NCI-H226 (cell line): Measurements from ENCODE around the gene PTPRD.

Source experiments
- DNase-seq: peaks from one replicate; pipeline ENCODE4 v3.0.0-alpha.2; 2015

The PTPRD gene

GRCh38 chr9:10612641-10613398, at the start of gene PTPRD:
Gene PTPRD (minus strand): TSS chr9:10613002.
- DNase-seq, result no peak

- DNase-seq, result no peak
Measured at GRCh38 chr9:10661994-10662393, 49.2 kb upstream of the PTPRD start.

- DNase-seq, result no peak
Measured at GRCh38 chr9:10661376-10661775, 48.6 kb upstream of the PTPRD start.

- DNase-seq, result no peak
Measured at GRCh38 chr9:10651012-10651411, 38.2 kb upstream of the PTPRD start.

- DNase-seq, result no peak
Measured at GRCh38 chr9:10649076-10649475, 36.3 kb upstream of the PTPRD start.

- DNase-seq, result no peak
Measured at GRCh38 chr9:10633785-10634184, 21.0 kb upstream of the PTPRD start.

- no peak for DNase-seq
Measured at GRCh38 chr9:10614196-10614800, 1.5 kb upstream of the PTPRD start.

- DNase-seq, result no peak
Measured at GRCh38 chr9:10613419-10613818, 617 bp upstream of the PTPRD start.

- no peak for DNase-seq
Measured at GRCh38 chr9:10605388-10605787, 7.4 kb downstream of the PTPRD start.

- no peak for DNase-seq
Measured at GRCh38 chr9:10604927-10605326, 7.9 kb downstream of the PTPRD start.

GRCh38 chr9:10597801-10598200, 15.0 kb downstream of the PTPRD start:
- no peak for DNase-seq

- no peak for DNase-seq
Measured at GRCh38 chr9:10594482-10594881, 18.3 kb downstream of the PTPRD start.

- DNase-seq, result no peak
Measured at GRCh38 chr9:10586407-10586806, 26.4 kb downstream of the PTPRD start.

GRCh38 chr9:10571699-10572098, 41.1 kb downstream of the PTPRD start:
- no peak for DNase-seq

- DNase-seq, result no peak
Measured at GRCh38 chr9:10566848-10567247, 46.0 kb downstream of the PTPRD start.

- DNase-seq, result no peak
Measured at GRCh38 chr9:10562581-10563343, 50.0 kb downstream of the PTPRD start.

GRCh38 chr9:10548348-10548747, 64.5 kb downstream of the PTPRD start:
- DNase-seq, result no peak

GRCh38 chr9:10538073-10538472, 74.7 kb downstream of the PTPRD start:
- DNase-seq, result no peak

GRCh38 chr9:10534850-10535249, 78.0 kb downstream of the PTPRD start:
- no peak for DNase-seq

- DNase-seq, result no peak
Measured at GRCh38 chr9:10525972-10526371, 86.8 kb downstream of the PTPRD start.

GRCh38 chr9:10523164-10523563, 89.6 kb downstream of the PTPRD start:
- no peak for DNase-seq

GRCh38 chr9:10512144-10512543, 100.7 kb downstream of the PTPRD start:
- DNase-seq, result no peak

GRCh38 chr9:10488937-10489336, 123.9 kb downstream of the PTPRD start:
- DNase-seq, result no peak

- no peak for DNase-seq
Measured at GRCh38 chr9:10479172-10479571, 133.6 kb downstream of the PTPRD start.
